Suprapubic skin (tissue), 3 donors: Measurements from ENCODE around the gene SPP1.

Experiments used
- POLR2A ChIP-seq, 2 donors: fragments of 450-650 bp; IDR thresholded peaks; one replicate each; pipeline ENCODE4 v1.6.1; 2017; ENCODE audit warnings: antibody characterized with exemption in 2 of 2, mild to moderate bottlenecking in 2 of 2, moderate library complexity in 2 of 2
- TF ChIP-seq, protein P1 (sequence below), 2 donors: fragments of 200-600 bp in 1 of 2; fragments of 450-650 bp in 1 of 2; sonication (generic) in 1 of 2; IDR thresholded peaks; one replicate each; pipeline ENCODE4 v1.5.1; 2016 to 2019; ENCODE audit warnings: antibody characterized with exemption in 2 of 2, mild to moderate bottlenecking in 1 of 2, moderate library complexity in 1 of 2

DNA sequence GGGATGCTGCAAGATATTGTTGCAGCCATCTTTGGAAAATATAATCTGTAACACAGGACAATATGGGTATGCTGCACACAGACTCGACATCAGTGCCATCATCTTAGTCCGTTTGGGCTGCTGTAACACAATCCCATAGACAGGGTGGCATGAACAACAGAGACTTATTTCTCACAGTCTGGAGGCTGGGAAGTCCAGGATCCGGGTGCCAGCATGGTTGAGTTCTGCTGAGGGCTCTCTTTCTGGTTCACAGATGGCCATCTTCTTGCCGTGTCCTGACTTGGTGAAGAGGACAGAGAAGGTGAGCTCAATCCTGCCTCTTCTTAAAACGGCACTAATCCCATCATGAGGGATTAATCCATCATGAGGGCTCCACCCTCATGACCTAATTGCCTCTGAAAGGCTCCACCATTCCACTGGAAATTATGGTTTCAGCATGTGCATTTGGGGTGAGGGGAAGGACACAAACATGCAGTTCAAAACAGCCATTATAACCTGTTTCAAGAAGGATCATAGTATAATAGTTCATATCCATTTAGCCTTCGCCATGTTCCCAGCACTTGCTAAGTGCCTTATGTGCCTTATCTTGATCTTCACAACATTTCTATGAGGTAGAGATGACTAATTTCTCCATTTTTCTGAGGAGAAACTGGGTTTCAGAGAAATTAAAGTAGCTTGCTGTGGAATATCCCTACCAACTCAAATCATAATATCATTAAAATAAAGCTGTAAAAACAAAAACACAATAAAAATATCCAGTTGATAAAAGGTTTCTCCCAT lies 27.9 kb upstream of the SPP1 start:
- no peak for TF ChIP-seq POLR2A (IDR thresholded peaks at IDR 0.05)
- TF ChIP-seq, protein P1, sequence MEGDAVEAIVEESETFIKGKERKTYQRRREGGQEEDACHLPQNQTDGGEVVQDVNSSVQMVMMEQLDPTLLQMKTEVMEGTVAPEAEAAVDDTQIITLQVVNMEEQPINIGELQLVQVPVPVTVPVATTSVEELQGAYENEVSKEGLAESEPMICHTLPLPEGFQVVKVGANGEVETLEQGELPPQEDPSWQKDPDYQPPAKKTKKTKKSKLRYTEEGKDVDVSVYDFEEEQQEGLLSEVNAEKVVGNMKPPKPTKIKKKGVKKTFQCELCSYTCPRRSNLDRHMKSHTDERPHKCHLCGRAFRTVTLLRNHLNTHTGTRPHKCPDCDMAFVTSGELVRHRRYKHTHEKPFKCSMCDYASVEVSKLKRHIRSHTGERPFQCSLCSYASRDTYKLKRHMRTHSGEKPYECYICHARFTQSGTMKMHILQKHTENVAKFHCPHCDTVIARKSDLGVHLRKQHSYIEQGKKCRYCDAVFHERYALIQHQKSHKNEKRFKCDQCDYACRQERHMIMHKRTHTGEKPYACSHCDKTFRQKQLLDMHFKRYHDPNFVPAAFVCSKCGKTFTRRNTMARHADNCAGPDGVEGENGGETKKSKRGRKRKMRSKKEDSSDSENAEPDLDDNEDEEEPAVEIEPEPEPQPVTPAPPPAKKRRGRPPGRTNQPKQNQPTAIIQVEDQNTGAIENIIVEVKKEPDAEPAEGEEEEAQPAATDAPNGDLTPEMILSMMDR (IDR thresholded peaks at IDR 0.05) = no peak
